22Rv1 (cell line): Measurements from ENCODE around the gene RLN3.

ENCODE experiments used
- CTCF ChIP-seq: fragments of 450-650 bp; IDR thresholded peaks from 2 replicates; pipeline ENCODE4 v1.5.1; 2017; ENCODE audit warnings: mild to moderate bottlenecking
- ZFX ChIP-seq: fragments of 450-650 bp; IDR thresholded peaks from 2 replicates; pipeline ENCODE4 v1.6.1; 2017; ENCODE audit warnings: antibody characterized with exemption, borderline replicate concordance

GRCh38 chr19:14056069-14056666 is 28.2 kb downstream of the RLN3 start:
- TF ChIP-seq CTCF (no peak), ZFX (no peak)
